HG03469 (cell line): Measurements from ENCODE around the gene FRMD4A.
A peak's percentile ranks its signal among the peaks of the same experiment; 100 is the strongest.

ENCODE experiments used
- ATAC-seq: cut with Tn5 transposase; IDR thresholded peaks from one replicate; pipeline ENCODE4 v1.9.1; 2021; ENCODE audit warnings: mild to moderate bottlenecking, moderate library complexity, moderate number of reproducible peaks; ENCODE audit not compliant: unreplicated experiment

The FRMD4A gene

GRCh38 chr10:14195433-14195832, 135.3 kb downstream of the FRMD4A start:
- ATAC-seq = no peak

GRCh38 chr10:14192746-14193145, 138.0 kb downstream of the FRMD4A start:
- no peak for ATAC-seq

- no peak for ATAC-seq
These were observed 138.9 kb downstream of the FRMD4A start for GRCh38 chr10:14191871-14192270.

GRCh38 chr10:14191407-14191806, 139.3 kb downstream of the FRMD4A start:
- ATAC-seq = no peak

GRCh38 chr10:14190702-14191101, 140.0 kb downstream of the FRMD4A start:
- no peak for ATAC-seq

- ATAC-seq = no peak
These were observed 144.5 kb downstream of the FRMD4A start for GRCh38 chr10:14186245-14186644.

- peak; percentile 76 for ATAC-seq
These were observed 145.2 kb downstream of the FRMD4A start for GRCh38 chr10:14185316-14186045.

- peak; percentile 40 for ATAC-seq
These were observed 145.8 kb downstream of the FRMD4A start for GRCh38 chr10:14184841-14185315.

- ATAC-seq = no peak
These were observed 147.9 kb downstream of the FRMD4A start for GRCh38 chr10:14182781-14183180.

- ATAC-seq = no peak
These were observed 149.2 kb downstream of the FRMD4A start for GRCh38 chr10:14181567-14181936.

GRCh38 chr10:14180911-14181566, 149.7 kb downstream of the FRMD4A start:
- no peak for ATAC-seq

GRCh38 chr10:14179251-14179650, 151.5 kb downstream of the FRMD4A start:
- ATAC-seq = no peak

GRCh38 chr10:14173706-14174594, 156.8 kb downstream of the FRMD4A start:
- ATAC-seq = no peak

- ATAC-seq = no peak
These were observed 157.4 kb downstream of the FRMD4A start for GRCh38 chr10:14173391-14173705.

- ATAC-seq = no peak
These were observed 158.3 kb downstream of the FRMD4A start for GRCh38 chr10:14172336-14172950.

- ATAC-seq = no peak
These were observed 159.4 kb downstream of the FRMD4A start for GRCh38 chr10:14171336-14171735.

GRCh38 chr10:14163377-14164086, 167.2 kb downstream of the FRMD4A start:
- ATAC-seq = no peak

GRCh38 chr10:14162629-14163344, 167.9 kb downstream of the FRMD4A start:
- no peak for ATAC-seq

GRCh38 chr10:14162061-14162460, 168.7 kb downstream of the FRMD4A start:
- ATAC-seq = no peak

GRCh38 chr10:14160299-14160698, 170.4 kb downstream of the FRMD4A start:
- ATAC-seq = no peak
